H9 (cell line): Measurements from ENCODE around the gene PNPLA7. TPM values are rescaled to one million over a fixed set of nuclear protein-coding genes. Genes with fewer than 3 reads are reported as not detected.

Source experiments
- DNase-seq: peaks from one replicate; pipeline ENCODE4 v3.0.0-alpha.2; 2017
- H2AFZ ChIP-seq: one replicate; pipeline ENCODE4 v1.6.1; 2013; ENCODE audit warnings: mild to moderate bottlenecking, low read length, control low read depth, moderate library complexity
- H2AK5ac ChIP-seq: 2 replicates; pipeline ENCODE4 v1.6.1; 2013; ENCODE audit warnings: low read length, control low read depth, mixed read lengths; ENCODE audit not compliant: insufficient read length
- H2BK120ac ChIP-seq: one replicate; pipeline ENCODE4 v1.6.1; 2013; ENCODE audit warnings: low read depth, mild to moderate bottlenecking, low read length, control low read depth, inconsistent platforms; ENCODE audit not compliant: poor library complexity, severe bottlenecking
- H2BK12ac ChIP-seq: 2 replicates; pipeline ENCODE4 v1.6.1; 2013; ENCODE audit warnings: low read length, control low read depth, mixed read lengths, low read depth; ENCODE audit not compliant: insufficient read length
- H2BK15ac ChIP-seq: 2 replicates; pipeline ENCODE4 v1.6.1; 2013; ENCODE audit warnings: low read depth, low read length, control low read depth
- H2BK20ac ChIP-seq: one replicate; pipeline ENCODE4 v1.6.1; 2013; ENCODE audit warnings: low read depth, mild to moderate bottlenecking, low read length, control low read depth, inconsistent platforms; ENCODE audit not compliant: poor library complexity, severe bottlenecking
- H2BK5ac ChIP-seq: 2 replicates; pipeline ENCODE4 v1.6.1; 2013; ENCODE audit warnings: low read length, control low read depth, mixed read lengths; ENCODE audit not compliant: insufficient read length
- H3K14ac ChIP-seq: 2 replicates; pipeline ENCODE4 v1.6.1; 2013; ENCODE audit warnings: low read length, control low read depth; ENCODE audit not compliant: insufficient read depth
- H3K18ac ChIP-seq: 2 replicates; pipeline ENCODE4 v1.6.1; 2013; ENCODE audit warnings: low read depth, mild to moderate bottlenecking, mixed read lengths, low read length, control low read depth; ENCODE audit not compliant: insufficient read length
- H3K23ac ChIP-seq: 2 replicates; pipeline ENCODE4 v1.6.1; 2013; ENCODE audit warnings: low read length, control low read depth, mixed read lengths, low read depth; ENCODE audit not compliant: insufficient read length
- H3K23me2 ChIP-seq: 2 replicates; pipeline ENCODE4 v1.6.1; 2013; ENCODE audit warnings: low read depth, mild to moderate bottlenecking, mixed read lengths, low read length, control low read depth; ENCODE audit not compliant: insufficient read length, poor library complexity, severe bottlenecking
- H3K27ac ChIP-seq: 2 replicates; pipeline ENCODE4 v1.5.1; 2013; ENCODE audit warnings: low read length, control low read depth, mixed read lengths, low read depth; ENCODE audit not compliant: insufficient read length
- H3K27me3 ChIP-seq: 2 replicates; pipeline ENCODE4 v1.6.1; 2013; ENCODE audit warnings: low read length, control low read depth, inconsistent platforms; ENCODE audit not compliant: insufficient read depth
- H3K4ac ChIP-seq: 2 replicates; pipeline ENCODE4 v1.6.1; 2013; ENCODE audit warnings: low read depth, mild to moderate bottlenecking, control low read depth, inconsistent platforms, low read length, moderate library complexity
- H3K4me1 ChIP-seq: 2 replicates; pipeline ENCODE4 v1.6.1; 2013; ENCODE audit warnings: low read length, control low read depth, inconsistent platforms; ENCODE audit not compliant: insufficient read depth
- H3K4me2 ChIP-seq: 2 replicates; pipeline ENCODE4 v1.6.1; 2013; ENCODE audit warnings: low read length, control low read depth, mixed read lengths; ENCODE audit not compliant: insufficient read length, insufficient read depth
- H3K56ac ChIP-seq: 2 replicates; pipeline ENCODE4 v1.6.1; 2013; ENCODE audit warnings: low read depth, mild to moderate bottlenecking, mixed read lengths, low read length, control low read depth; ENCODE audit not compliant: insufficient read length
- H3K79me1 ChIP-seq: 2 replicates; pipeline ENCODE4 v1.6.1; 2013; ENCODE audit warnings: low read depth, mild to moderate bottlenecking, moderate library complexity, low read length, control low read depth, inconsistent platforms; ENCODE audit not compliant: insufficient read depth, poor library complexity, severe bottlenecking
- H3K79me2 ChIP-seq: 2 replicates; pipeline ENCODE4 v1.6.1; 2013; ENCODE audit warnings: low read length, control low read depth, inconsistent platforms; ENCODE audit not compliant: insufficient read depth
- H3K9ac ChIP-seq: 2 replicates; pipeline ENCODE4 v1.6.1; 2013; ENCODE audit warnings: low read length, control low read depth, mixed read lengths; ENCODE audit not compliant: insufficient read length; ENCODE audit errors: extremely low read depth
- H3K9me3 ChIP-seq: one replicate; pipeline ENCODE4 v1.6.1; 2013; ENCODE audit warnings: low read depth, low read length, inconsistent platforms; ENCODE audit not compliant: control insufficient read depth
- H3T11ph ChIP-seq: one replicate; pipeline ENCODE4 v1.6.1; 2013; ENCODE audit warnings: mild to moderate bottlenecking, low read length, control low read depth, inconsistent platforms
- H4K20me1 ChIP-seq: one replicate; pipeline ENCODE4 v1.6.1; 2013; ENCODE audit not compliant: control insufficient read depth, insufficient read length, insufficient read depth
- H4K5ac ChIP-seq: 2 replicates; pipeline ENCODE4 v1.6.1; 2013; ENCODE audit warnings: low read depth, mild to moderate bottlenecking, mixed read lengths, low read length, control low read depth; ENCODE audit not compliant: insufficient read length
- H4K8ac ChIP-seq: replicated peaks from 2 replicates; pipeline ENCODE4 v1.6.1; 2013; ENCODE audit warnings: low read length, control low read depth, mixed read lengths, low read depth; ENCODE audit not compliant: insufficient read length
- H4K91ac ChIP-seq: 2 replicates; pipeline ENCODE4 v1.6.1; 2013; ENCODE audit warnings: low read depth, mild to moderate bottlenecking, moderate library complexity, mixed read lengths, low read length, control low read depth; ENCODE audit not compliant: insufficient read length
- H3K27ac Mint-ChIP-seq, 3 experiments: 2 replicates in 2 of 3; 3 replicates in 1 of 3; pipeline ENCODE4 v1.8.0; 2020 to 2021; ENCODE audit warnings: mixed read lengths in 3 of 3, mild to moderate bottlenecking in 1 of 3, moderate library complexity in 1 of 3
- H3K27me3 Mint-ChIP-seq: 2 replicates; pipeline ENCODE4 v1.8.0; 2021; ENCODE audit warnings: low read depth, mild to moderate bottlenecking, moderate library complexity, mixed read lengths
- H3K36me3 Mint-ChIP-seq, 3 experiments: 2 replicates in 2 of 3; 3 replicates in 1 of 3; pipeline ENCODE4 v1.8.0; 2020 to 2021; ENCODE audit warnings: low read depth in 3 of 3, mixed read lengths in 3 of 3; ENCODE audit not compliant: insufficient read depth in 1 of 3
- H3K4me1 Mint-ChIP-seq, 2 experiments: 2 replicates each; pipeline ENCODE4 v1.8.0; 2020; ENCODE audit warnings: mixed read lengths in 2 of 2
- H3K4me3 Mint-ChIP-seq, 2 experiments: 2 replicates in 1 of 2; 3 replicates in 1 of 2; pipeline ENCODE4 v1.8.0; 2020 to 2021; ENCODE audit warnings: mild to moderate bottlenecking in 2 of 2, mixed read lengths in 2 of 2, moderate library complexity in 1 of 2
- H3K9me3 Mint-ChIP-seq, 2 experiments: 2 replicates in 1 of 2; 3 replicates in 1 of 2; pipeline ENCODE4 v1.8.0; 2020; ENCODE audit warnings: mild to moderate bottlenecking in 2 of 2, mixed read lengths in 2 of 2, moderate library complexity in 1 of 2
- WGBS: extraction: QIAGEN DNeasy Blood & Tissue Kit; methylation state at CpG from one replicate; pipeline ENCODE4 v1.1.7; 2013; ENCODE audit warnings: missing lambda C conversion rate, low lambda C conversion rate, mixed read lengths; ENCODE audit not compliant: insufficient read length; ENCODE audit errors: extremely low coverage; 5-methylcytosine and 5-hydroxymethylcytosine counted together
- total RNA-seq: library from RNA; stranded (reverse); gene quantifications from 2 replicates; pipeline ENCODE4 v1.2.1, GENCODE V29; 2021
- TF ChIP-seq, protein P1 (sequence below): fragments of 200-600 bp; sonication (generic); conservative IDR thresholded peaks from 3 replicates; pipeline ENCODE4 v1.8.0; 2021; ENCODE audit warnings: antibody characterized with exemption, mild to moderate bottlenecking

Gene PNPLA7
- total RNA-seq, 1 experiment from 2014 or later: 1.8 TPM

DNA sequence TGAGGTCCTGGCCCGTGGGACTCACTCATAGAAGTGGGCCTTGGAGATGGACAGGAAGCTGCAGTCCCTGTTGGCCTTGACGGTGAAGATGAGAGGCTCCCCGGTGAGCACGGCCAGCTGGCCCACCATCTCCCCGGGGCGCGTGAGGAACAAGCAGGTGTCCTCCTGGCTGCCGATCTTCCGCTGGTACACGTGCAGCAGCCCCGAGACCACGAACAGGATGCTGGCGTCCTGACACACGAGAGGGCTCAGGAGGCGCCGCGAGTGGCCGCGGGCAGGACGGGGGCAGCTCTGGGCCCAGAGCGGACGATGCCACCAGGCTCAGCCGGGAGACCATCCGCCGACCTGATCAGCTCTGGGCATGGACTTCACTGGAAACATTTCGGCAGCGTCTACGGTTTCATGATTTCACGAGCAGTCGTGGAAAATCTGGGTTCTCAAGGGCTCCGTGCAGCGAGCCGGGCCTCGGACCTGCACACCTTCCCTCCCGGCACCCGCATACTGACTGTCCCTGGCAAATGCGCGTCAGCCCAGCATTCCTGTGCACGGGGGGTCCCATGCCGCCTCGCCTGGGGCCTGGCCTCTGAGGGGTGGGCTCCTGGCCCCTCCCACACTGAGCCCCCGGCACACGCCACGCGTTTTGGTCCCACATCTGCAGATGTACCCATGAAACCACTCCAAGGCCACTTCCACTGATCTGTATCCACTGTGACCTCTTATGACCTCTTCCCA, 49.4 kb downstream of the PNPLA7 start:
- Histone ChIP-seq H3K4me2 (no peak overlapping the region), H3K9me3 (no peaks in the 10 kb centered on the region), H3K14ac (no peak overlapping the region; the same call in 1 of the 2 replicates), H4K5ac (no peak overlapping the region), H2AK5ac (no peak overlapping the region), H4K91ac (no peak overlapping the region), H3K23me2 (no peaks in the 10 kb centered on the region), H3K27me3 (no peaks in the 10 kb centered on the region), H4K8ac (no peak overlapping the region), H3K18ac (no peak overlapping the region), H3K27ac (no peak overlapping the region), H2BK120ac (no peak overlapping the region), H3K79me1 (no peaks in the 10 kb centered on the region), H3K9ac (no peak overlapping the region), H3K79me2 (no peaks in the 10 kb centered on the region), H3K56ac (no peak overlapping the region), H4K20me1 (no peaks in the 10 kb centered on the region), H2BK15ac (no peak overlapping the region), H2BK12ac (no peak overlapping the region), H3T11ph (no peak overlapping the region), H2BK5ac (no peak overlapping the region), H3K4me1 (no peaks in the 10 kb centered on the region), H2AFZ (no peak overlapping the region), H3K23ac (no peak overlapping the region), H3K4ac (no peak overlapping the region), H2BK20ac (no peak overlapping the region)
- Mint-ChIP-seq H3K36me3 (peaks cover 4 to 16% (median 16%) of the 10 kb centered on the region in 3 experiments; a peak in 6 of 7 replicates), H3K9me3 (peaks cover 18 to 67% of the 10 kb centered on the region in 2 experiments), H3K27me3 (peaks cover 20% of the 10 kb centered on the region), H3K27ac (no peak overlapping the region), H3K4me3 (no peak overlapping the region), H3K4me1 (no peaks in the 10 kb centered on the region)
- no peak for DNase-seq
- no CpG with 5 or more reads among the region's 45 CpGs for WGBS
- TF ChIP-seq, protein P1, sequence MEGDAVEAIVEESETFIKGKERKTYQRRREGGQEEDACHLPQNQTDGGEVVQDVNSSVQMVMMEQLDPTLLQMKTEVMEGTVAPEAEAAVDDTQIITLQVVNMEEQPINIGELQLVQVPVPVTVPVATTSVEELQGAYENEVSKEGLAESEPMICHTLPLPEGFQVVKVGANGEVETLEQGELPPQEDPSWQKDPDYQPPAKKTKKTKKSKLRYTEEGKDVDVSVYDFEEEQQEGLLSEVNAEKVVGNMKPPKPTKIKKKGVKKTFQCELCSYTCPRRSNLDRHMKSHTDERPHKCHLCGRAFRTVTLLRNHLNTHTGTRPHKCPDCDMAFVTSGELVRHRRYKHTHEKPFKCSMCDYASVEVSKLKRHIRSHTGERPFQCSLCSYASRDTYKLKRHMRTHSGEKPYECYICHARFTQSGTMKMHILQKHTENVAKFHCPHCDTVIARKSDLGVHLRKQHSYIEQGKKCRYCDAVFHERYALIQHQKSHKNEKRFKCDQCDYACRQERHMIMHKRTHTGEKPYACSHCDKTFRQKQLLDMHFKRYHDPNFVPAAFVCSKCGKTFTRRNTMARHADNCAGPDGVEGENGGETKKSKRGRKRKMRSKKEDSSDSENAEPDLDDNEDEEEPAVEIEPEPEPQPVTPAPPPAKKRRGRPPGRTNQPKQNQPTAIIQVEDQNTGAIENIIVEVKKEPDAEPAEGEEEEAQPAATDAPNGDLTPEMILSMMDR: no peak
